H1 (cell line): ENCODE data around the gene ZDHHC22. TPM values are rescaled to one million over a fixed set of nuclear protein-coding genes. Genes with fewer than 3 reads are reported as not detected.

ENCODE experiments used
- CTCF ChIA-PET: fragments of 300-600 bp; sonication (Branson Sonifier 250); formaldehyde crosslinking; loops from one replicate; lab custom pipeline; 2021; ENCODE audit not compliant: partially characterized antibody; lab: Charles Lee
- POLR2A ChIA-PET: fragments of 300-600 bp; sonication (Branson Sonifier 250); formaldehyde crosslinking; loops from one replicate; lab custom pipeline; 2021; ENCODE audit warnings: inconsistent platforms; ENCODE audit not compliant: partially characterized antibody; lab: Charles Lee
- DNase-seq, 2 experiments: peaks; one replicate each; pipeline versions ENCODE4 v3.0.0 to v3.0.0-alpha.2; 2010 to 2022; ENCODE audit warnings: low spot score in 2 of 2, low read depth in 1 of 2, mixed read lengths in 1 of 2
- FAIRE-seq: peaks from 2 replicates; lab custom pipeline; 2011; peaks lifted over from hg19 to GRCh38; lab: Jason Lieb, UNC
- H2AFZ ChIP-seq: 2 replicates; pipeline ENCODE4 v1.8.1; 2012; ENCODE audit warnings: low read length, inconsistent platforms
- H2AK5ac ChIP-seq: 2 replicates; pipeline ENCODE4 v1.6.1; 2013; ENCODE audit warnings: low read depth, low read length
- H2BK120ac ChIP-seq: replicated peaks from 2 replicates; pipeline ENCODE3; 2013; ENCODE audit warnings: low read depth, low read length, inconsistent platforms
- H2BK12ac ChIP-seq: 2 replicates; pipeline ENCODE4 v1.6.1; 2013; ENCODE audit warnings: low read depth, low read length
- H2BK15ac ChIP-seq: 2 replicates; pipeline ENCODE4 v1.6.1; 2013; ENCODE audit warnings: low read length
- H2BK20ac ChIP-seq: 2 replicates; pipeline ENCODE4 v1.6.1; 2013; ENCODE audit warnings: low read length
- H2BK5ac ChIP-seq: 2 replicates; pipeline ENCODE4 v1.6.1; 2013; ENCODE audit warnings: low read depth, low read length
- H3K14ac ChIP-seq: 2 replicates; pipeline ENCODE4 v1.6.1; 2013; ENCODE audit warnings: inconsistent platforms; ENCODE audit not compliant: insufficient read length
- H3K18ac ChIP-seq: 2 replicates; pipeline ENCODE4 v1.6.1; 2013; ENCODE audit warnings: low read length; ENCODE audit errors: extremely low read depth
- H3K23ac ChIP-seq: 2 replicates; pipeline ENCODE4 v1.6.1; 2013; ENCODE audit warnings: inconsistent platforms; ENCODE audit not compliant: insufficient read length
- H3K23me2 ChIP-seq: 2 replicates; pipeline ENCODE4 v1.6.1; 2013; ENCODE audit warnings: low read depth, low read length
- H3K27ac ChIP-seq: 2 replicates; pipeline ENCODE4 v1.6.1; 2011; ENCODE audit warnings: low read depth, low read length, inconsistent platforms
- H3K27me3 ChIP-seq, 4 experiments: replicated peaks in 1 of 4; 1 replicate in 1 of 4; 2 replicates in 3 of 4; pipeline versions ENCODE4 v1.6.1 to v1.8.1; 2011 to 2013; ENCODE audit warnings: low read length in 3 of 4, mild to moderate bottlenecking in 3 of 4, inconsistent platforms in 2 of 4, mixed read lengths in 2 of 4, moderate library complexity in 1 of 4; ENCODE audit not compliant: control insufficient read depth in 3 of 4, insufficient read depth in 3 of 4; ENCODE audit errors: extremely low read depth in 1 of 4
- H3K36me3 ChIP-seq, 4 experiments: 2 replicates each; pipeline versions ENCODE4 v1.6.1 to v1.8.1; 2011 to 2013; ENCODE audit warnings: mild to moderate bottlenecking in 4 of 4, low read length in 3 of 4, moderate library complexity in 2 of 4, control low read depth in 1 of 4, inconsistent platforms in 1 of 4; ENCODE audit not compliant: insufficient read depth in 4 of 4, control insufficient read depth in 2 of 4
- H3K4ac ChIP-seq: replicated peaks from 2 replicates; pipeline ENCODE3; 2013; ENCODE audit warnings: low read length, low read depth, mixed read lengths, inconsistent platforms; ENCODE audit not compliant: insufficient read length
- H3K4me1 ChIP-seq, 4 experiments: replicated peaks in 1 of 4; 1 replicate in 1 of 4; 2 replicates in 3 of 4; pipeline versions ENCODE4 v1.6.1 to v1.8.1; 2011 to 2013; ENCODE audit warnings: low read length in 3 of 4, inconsistent platforms in 2 of 4, mixed read lengths in 1 of 4; ENCODE audit not compliant: insufficient read depth in 4 of 4, control insufficient read depth in 3 of 4
- H3K4me2 ChIP-seq, 2 experiments: 2 replicates each; pipeline versions ENCODE4 v1.6.1 to v1.8.1; 2011 to 2013; ENCODE audit warnings: low read depth in 2 of 2, low read length in 2 of 2, control low read depth in 1 of 2, inconsistent platforms in 1 of 2, mild to moderate bottlenecking in 1 of 2; ENCODE audit not compliant: insufficient read depth in 1 of 2
- H3K4me3 ChIP-seq, 4 experiments: fragments of 200-600, 300-600 bp in 1 of 4; sonication (generic), shearing (Covaris generic), sonication (Bioruptor Twin) in 1 of 4; 2 replicates each; pipeline versions ENCODE4 v1.5.1 to v1.8.1; 2011 to 2016; ENCODE audit warnings: low read length in 4 of 4, low read depth in 3 of 4, control low read depth in 2 of 4, inconsistent platforms in 2 of 4, mild to moderate bottlenecking in 2 of 4, mixed read lengths in 1 of 4, moderate library complexity in 1 of 4; ENCODE audit not compliant: insufficient read depth in 2 of 4; ENCODE audit errors: extremely low read depth in 1 of 4
- H3K56ac ChIP-seq: replicated peaks from 2 replicates; pipeline ENCODE3; 2013; ENCODE audit warnings: low read depth, mild to moderate bottlenecking, mixed read lengths, low read length, inconsistent platforms; ENCODE audit not compliant: insufficient read length
- H3K79me1 ChIP-seq: 2 replicates; pipeline ENCODE4 v1.6.1; 2013; ENCODE audit warnings: low read depth, low read length, control low read depth
- H3K79me2 ChIP-seq, 2 experiments: 2 replicates each; pipeline versions ENCODE4 v1.6.1 to v1.8.1; 2012 to 2013; ENCODE audit warnings: low read length in 2 of 2, mild to moderate bottlenecking in 2 of 2, inconsistent platforms in 1 of 2; ENCODE audit not compliant: insufficient read depth in 2 of 2, control insufficient read depth in 1 of 2
- H3K9ac ChIP-seq, 4 experiments: replicated peaks in 1 of 4; 1 replicate in 1 of 4; 2 replicates in 3 of 4; pipeline versions ENCODE4 v1.6.1 to v1.8.1; 2011 to 2013; ENCODE audit warnings: low read depth in 3 of 4, low read length in 3 of 4, control low read depth in 2 of 4, mild to moderate bottlenecking in 2 of 4, moderate library complexity in 2 of 4, inconsistent platforms in 1 of 4; ENCODE audit errors: extremely low read depth in 1 of 4
- H3K9me3 ChIP-seq, 2 experiments: 2 replicates each; pipeline versions ENCODE4 v1.6.1 to v1.8.1; 2012 to 2013; ENCODE audit warnings: mild to moderate bottlenecking in 2 of 2, moderate library complexity in 2 of 2, control low read depth in 1 of 2, inconsistent platforms in 1 of 2, low read depth in 1 of 2, low read length in 1 of 2, mixed read lengths in 1 of 2; ENCODE audit not compliant: insufficient read depth in 2 of 2
- H4K20me1 ChIP-seq, 2 experiments: replicated peaks in 1 of 2; 2 replicates each; pipeline versions ENCODE3 to v1.8.1; 2011 to 2013; ENCODE audit warnings: inconsistent platforms in 2 of 2, low read length in 2 of 2, mild to moderate bottlenecking in 1 of 2; ENCODE audit not compliant: insufficient read depth in 2 of 2, control insufficient read depth in 1 of 2
- H4K5ac ChIP-seq: 2 replicates; pipeline ENCODE4 v1.6.1; 2013; ENCODE audit warnings: low read length, low read depth, mixed read lengths, inconsistent platforms; ENCODE audit not compliant: insufficient read length
- H4K8ac ChIP-seq: 2 replicates; pipeline ENCODE4 v1.8.0; 2013; ENCODE audit warnings: mild to moderate bottlenecking, moderate library complexity, low read length, inconsistent platforms; ENCODE audit not compliant: insufficient read depth; ENCODE audit errors: extremely low read depth
- H4K91ac ChIP-seq: replicated peaks from 2 replicates; pipeline ENCODE3; 2013; ENCODE audit warnings: low read length, mixed read lengths, inconsistent platforms; ENCODE audit not compliant: insufficient read length
- CEBPB ChIP-seq: IDR thresholded peaks from 2 replicates; pipeline ENCODE4 v1.6.1; 2012; ENCODE audit warnings: low read depth, low read length
- CHD1 ChIP-seq: IDR thresholded peaks from 2 replicates; pipeline ENCODE4 v1.6.1; 2012; ENCODE audit warnings: low read depth, low read length, improper control_type of control experiment
- EP300 ChIP-seq, 2 experiments: IDR thresholded peaks; 1 replicate in 1 of 2; 2 replicates in 1 of 2; pipeline ENCODE4 v1.6.1; 2011 to 2012; ENCODE audit warnings: low read depth in 2 of 2, low read length in 2 of 2, mild to moderate bottlenecking in 2 of 2, borderline replicate concordance in 1 of 2, inconsistent platforms in 1 of 2, moderate library complexity in 1 of 2
- HDAC6 ChIP-seq: IDR thresholded peaks from one replicate; pipeline ENCODE4 v1.7.1; 2012; ENCODE audit warnings: low read depth, mild to moderate bottlenecking, inconsistent platforms, low read length, moderate library complexity
- JUND ChIP-seq: IDR thresholded peaks from 2 replicates; pipeline ENCODE4 v1.6.1; 2011; ENCODE audit warnings: mild to moderate bottlenecking, improper control_type of control experiment, low read length
- RFX5 ChIP-seq: IDR thresholded peaks from 2 replicates; pipeline ENCODE4 v1.6.1; 2011; ENCODE audit warnings: low read depth, low read length, improper control_type of control experiment, borderline replicate concordance
- SRF ChIP-seq: IDR thresholded peaks from 2 replicates; pipeline ENCODE4 v1.6.1; 2011; ENCODE audit warnings: mild to moderate bottlenecking, low read depth, low read length, moderate library complexity
- TAF1 ChIP-seq: IDR thresholded peaks from 2 replicates; pipeline ENCODE4 v1.6.1; 2011; ENCODE audit warnings: mild to moderate bottlenecking, low read depth, low read length
- YY1 ChIP-seq: IDR thresholded peaks from 2 replicates; pipeline ENCODE4 v1.6.1; 2011; ENCODE audit warnings: low read depth, mild to moderate bottlenecking, low read length
- ZNF274 ChIP-seq: IDR thresholded peaks from 2 replicates; pipeline ENCODE4 v1.7.0; 2012; ENCODE audit warnings: low read length, borderline replicate concordance; ENCODE audit errors: extremely low read depth
- WGBS, 2 experiments: shearing (Covaris generic) in 1 of 2; methylation state at CpG; one replicate each; pipeline versions ENCODE4 v1.1.6 to v1.1.7; 2013 to 2015; ENCODE audit warnings: low lambda C conversion rate in 2 of 2, mixed read lengths in 2 of 2, inconsistent platforms in 1 of 2, low coverage in 1 of 2, missing lambda C conversion rate in 1 of 2; ENCODE audit not compliant: insufficient replicate concordance in 2 of 2, insufficient coverage in 1 of 2, insufficient read length in 1 of 2; ENCODE audit errors: extremely low coverage in 1 of 2, missing lambda C conversion rate in 1 of 2; 5-methylcytosine and 5-hydroxymethylcytosine counted together
- polyA plus RNA-seq, 7 experiments: library from polyadenylated mRNA; depleted of rRNA in 3 of 7; stranded (reverse) in 5 of 7; unstranded in 2 of 7; fragments of >200 nt in 5 of 7; fragments of 200-250 nt in 2 of 7; gene quantifications; 1 replicate in 5 of 7; 2 replicates in 1 of 7; 4 replicates in 1 of 7; pipeline versions ENCODE4 v1.2.1 to v1.2.3, GENCODE V29; 2011 to 2013; ENCODE audit warnings: missing spikeins in 2 of 7, mixed read lengths in 2 of 7
- total RNA-seq: library from RNA; stranded (reverse); fragmentation: NEBNext Ultra II Directional; extraction: Animal tissue kit (Norgen Biotek cat#: 25700); gene quantifications from 2 replicates; pipeline ENCODE4 v1.2.1, GENCODE V29; 2021
- TF ChIP-seq, protein P1 (sequence below): IDR thresholded peaks from 2 replicates; pipeline ENCODE4 v1.6.1; 2012; ENCODE audit warnings: inconsistent platforms
- TF ChIP-seq, protein P2 (sequence below): IDR thresholded peaks from 2 replicates; pipeline ENCODE4 v1.6.1; 2011; ENCODE audit warnings: low read length, improper control_type of control experiment

The ZDHHC22 gene
- total and polyA plus RNA-seq, 2 of the 8 experiments (the other 6 are each of a cell fraction or from before 2014, with no cell fraction given), result 23.8 to 55.2 TPM

DNA sequence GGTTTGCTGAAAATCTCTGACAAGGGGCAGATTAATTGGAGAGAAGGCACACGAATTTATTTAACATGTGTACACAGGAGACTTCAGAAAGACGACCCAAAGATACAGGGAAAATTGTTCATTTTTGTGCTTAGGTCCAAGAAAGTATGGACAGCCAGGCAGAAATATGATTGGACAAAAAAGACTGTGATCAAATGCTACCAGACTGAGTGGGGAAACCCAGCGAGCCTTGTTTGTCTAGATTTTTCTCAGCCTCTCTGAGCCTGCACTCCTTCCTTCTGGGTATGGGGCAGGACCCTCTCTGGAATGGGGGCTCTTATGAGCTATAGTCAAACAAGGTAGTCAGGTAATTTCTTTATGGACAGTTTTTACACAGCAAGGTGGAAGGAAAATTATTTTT lies 54.0 kb downstream of the ZDHHC22 start:
- Histone ChIP-seq H2BK20ac (0 out of 2 replicates have a peak overlapping the region, but pooled peaks have one; percentile 37), H3K27me3 (no peaks in the 10 kb centered on the region), H3K23me2 (no peaks in the 10 kb centered on the region), H2BK12ac (peak overlapping the region; percentile 84; the same call in 1 of the 2 replicates), H2BK15ac (no peak overlapping the region), H4K8ac (no peak overlapping the region), H3K36me3 (no peaks in the 10 kb centered on the region), H2BK5ac (peak overlapping the region; percentile 84), H3K23ac (no peak overlapping the region), H4K20me1 (no peaks in the 10 kb centered on the region), H4K91ac (no peak overlapping the region), H3K79me1 (no peaks in the 10 kb centered on the region), H3K4me2 (peak overlapping the region; percentile 47 to 54; a peak in 2 of 4 replicates), H3K4me1 (peaks cover 10 to 30% (median 19%) of the 10 kb centered on the region in 4 experiments), H3K79me2 (no peaks in the 10 kb centered on the region), H3K9me3 (peaks cover 13% of the 10 kb centered on the region in 2 experiments), H2AFZ (no peak overlapping the region), H4K5ac (no peak overlapping the region), H2AK5ac (no peak overlapping the region), H3K27ac (peak overlapping the region; percentile 74), H3K4me3 (peak overlapping the region in 1 of 4 experiments; percentile 36; a peak in 1 of 8 replicates), H3K18ac (no peak overlapping the region), H3K56ac (no peak overlapping the region), H3K4ac (no peak overlapping the region), H2BK120ac (no peak overlapping the region), H3K9ac (peak overlapping the region in 3 of 4 experiments; percentile 46 to 54 (median 49); a peak in 4 of 7 replicates), H3K14ac (no peak overlapping the region)
- POLR2A ChIA-PET, result interaction anchor here (0.6 to 5.7 kb wide), 5 partner anchors 10 to 153 kb away, joined by 3 to 45 read pairs (median 3); no protein-coding TSS in a partner anchor
- CTCF ChIA-PET, result interaction anchor here (0.6 to 56.8 kb wide), 9 partner anchors 8 to 215 kb away, joined by 3 to 1490 read pairs (median 10); partner anchors contain the start of genes CIPC and ZDHHC22
- FAIRE-seq (no peak), DNase-seq (no peak)
- 80% methylated on average over 3 of the region's 3 CpGs; no CpG with 5 or more reads in 1 of the 2 experiments for WGBS, 2 experiments
- no peak for TF ChIP-seq TAF1
- no peak for TF ChIP-seq CHD1
- TF ChIP-seq CEBPB, result no peak
- no peak for TF ChIP-seq RFX5
- TF ChIP-seq YY1, result no peak
- TF ChIP-seq ZNF274, result no peak
- TF ChIP-seq HDAC6, result no peak
- TF ChIP-seq, protein P1, sequence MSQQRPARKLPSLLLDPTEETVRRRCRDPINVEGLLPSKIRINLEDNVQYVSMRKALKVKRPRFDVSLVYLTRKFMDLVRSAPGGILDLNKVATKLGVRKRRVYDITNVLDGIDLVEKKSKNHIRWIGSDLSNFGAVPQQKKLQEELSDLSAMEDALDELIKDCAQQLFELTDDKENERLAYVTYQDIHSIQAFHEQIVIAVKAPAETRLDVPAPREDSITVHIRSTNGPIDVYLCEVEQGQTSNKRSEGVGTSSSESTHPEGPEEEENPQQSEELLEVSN, result no peak; the same call in 1 of the 2 replicates
- TF ChIP-seq, protein P2, sequence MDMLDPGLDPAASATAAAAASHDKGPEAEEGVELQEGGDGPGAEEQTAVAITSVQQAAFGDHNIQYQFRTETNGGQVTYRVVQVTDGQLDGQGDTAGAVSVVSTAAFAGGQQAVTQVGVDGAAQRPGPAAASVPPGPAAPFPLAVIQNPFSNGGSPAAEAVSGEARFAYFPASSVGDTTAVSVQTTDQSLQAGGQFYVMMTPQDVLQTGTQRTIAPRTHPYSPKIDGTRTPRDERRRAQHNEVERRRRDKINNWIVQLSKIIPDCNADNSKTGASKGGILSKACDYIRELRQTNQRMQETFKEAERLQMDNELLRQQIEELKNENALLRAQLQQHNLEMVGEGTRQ, result no peak
- TF ChIP-seq EP300 (IDR thresholded peaks at IDR 0.05; ENCODE audit: borderline replicate concordance in 1 of 2, low read depth in 2 of 2, low read length in 2 of 2), result no peak
- TF ChIP-seq JUND, result no peak
- no peak for TF ChIP-seq SRF
